Endothelial cell of umbilical vein (primary cell): ENCODE results near the gene DCHS2. TPM values are rescaled to one million over a fixed set of nuclear protein-coding genes. Genes with fewer than 3 reads are reported as not detected.

Experiments used
- BruUV-seq: library from RNA; stranded (reverse); fragments of 400-500 nt; replicated peaks from 2 replicates; lab custom pipeline; 2021; lab: Mats Ljungman, UMichigan
- CTCF ChIA-PET: fragments of 300-600, 350-600 bp; sonication (Branson Sonifier 250); formaldehyde crosslinking; loops from one replicate; lab custom pipeline; 2021; ENCODE audit warnings: antibody characterized with exemption, inconsistent platforms; lab: Charles Lee
- POLR2A ChIA-PET: fragments of 300-600, 350-600 bp; sonication (Branson Sonifier 250); formaldehyde crosslinking; loops from one replicate; lab custom pipeline; 2021; ENCODE audit warnings: antibody characterized with exemption, inconsistent platforms; lab: Charles Lee
- DNase-seq: peaks from one replicate; pipeline ENCODE4 v3.0.0-alpha.2; 2011; ENCODE audit warnings: low read depth, low spot score
- FAIRE-seq: peaks from 2 replicates; lab custom pipeline; 2011; peaks lifted over from hg19 to GRCh38; lab: Jason Lieb, UNC
- H2AFZ ChIP-seq: 2 replicates; pipeline ENCODE4 v1.6.0; 2012; ENCODE audit warnings: low read depth, low read length, control low read depth, inconsistent platforms
- H3K27ac ChIP-seq: 2 replicates; pipeline ENCODE4 v1.5.1; 2011; ENCODE audit warnings: low read depth, mild to moderate bottlenecking, control low read depth, low read length, moderate library complexity; ENCODE audit not compliant: insufficient read depth
- H3K27me3 ChIP-seq, 2 experiments: 2 replicates each; pipeline versions ENCODE4 v1.6.0 to v1.6.1; 2011; ENCODE audit warnings: low read length in 2 of 2, mixed read lengths in 1 of 2; ENCODE audit not compliant: control insufficient read depth in 2 of 2, insufficient read depth in 2 of 2
- H3K36me3 ChIP-seq, 2 experiments: 2 replicates in 1 of 2; 3 replicates in 1 of 2; pipeline ENCODE4 v1.5.1; 2011; ENCODE audit warnings: low read length in 2 of 2, mild to moderate bottlenecking in 1 of 2, moderate library complexity in 1 of 2; ENCODE audit not compliant: control insufficient read depth in 2 of 2, insufficient read depth in 2 of 2; ENCODE audit errors: extremely low read depth in 1 of 2
- H3K4me1 ChIP-seq: 3 replicates; pipeline ENCODE4 v1.5.1; 2011; ENCODE audit warnings: mild to moderate bottlenecking, low read length; ENCODE audit not compliant: control insufficient read depth, insufficient read depth; ENCODE audit errors: extremely low read depth
- H3K4me2 ChIP-seq: 2 replicates; pipeline ENCODE4 v1.6.1; 2011; ENCODE audit warnings: low read length, control low read depth, mixed read lengths; ENCODE audit not compliant: insufficient read depth
- H3K4me3 ChIP-seq, 3 experiments: fragments of 200-600 bp in 1 of 3; sonication (generic), shearing (Covaris generic) in 1 of 3; replicated peaks in 1 of 3; 2 replicates each; pipeline ENCODE4 v1.5.1; 2011 to 2016; ENCODE audit warnings: control low read depth in 3 of 3, low read length in 3 of 3, mild to moderate bottlenecking in 2 of 3, inconsistent platforms in 1 of 3, low read depth in 1 of 3, moderate library complexity in 1 of 3; ENCODE audit not compliant: insufficient read depth in 1 of 3
- H3K79me2 ChIP-seq: 2 replicates; pipeline ENCODE4 v1.6.0; 2012; ENCODE audit warnings: low read length, inconsistent platforms; ENCODE audit not compliant: control insufficient read depth, insufficient read depth
- H3K9ac ChIP-seq: replicated peaks from 2 replicates; pipeline ENCODE3; 2011; ENCODE audit warnings: low read length, control low read depth; ENCODE audit not compliant: insufficient read depth; ENCODE audit errors: extremely low read depth
- H3K9me1 ChIP-seq: replicated peaks from 3 replicates; pipeline ENCODE4 v1.6.0; 2011; ENCODE audit warnings: mild to moderate bottlenecking, low read length; ENCODE audit not compliant: control insufficient read depth, insufficient read depth; ENCODE audit errors: extremely low read depth
- H3K9me3 ChIP-seq: replicated peaks from 2 replicates; pipeline ENCODE4 v1.5.1; 2012; ENCODE audit warnings: low read length, inconsistent platforms; ENCODE audit not compliant: control insufficient read depth, insufficient read depth
- H4K20me1 ChIP-seq: replicated peaks from 2 replicates; pipeline ENCODE3; 2011; ENCODE audit warnings: mild to moderate bottlenecking, low read length; ENCODE audit not compliant: control insufficient read depth, insufficient read depth; ENCODE audit errors: extremely low read depth
- EZH2 ChIP-seq: IDR thresholded peaks from 2 replicates; pipeline ENCODE4 v1.6.1; 2012; ENCODE audit warnings: borderline replicate concordance, low read depth, mild to moderate bottlenecking, moderate library complexity, low read length, inconsistent platforms; ENCODE audit not compliant: severe bottlenecking
- FOS ChIP-seq: IDR thresholded peaks from 2 replicates; pipeline ENCODE4 v1.6.1; 2011; ENCODE audit warnings: mild to moderate bottlenecking, low read length, moderate library complexity, borderline replicate concordance; ENCODE audit not compliant: insufficient read depth
- GATA2 ChIP-seq: IDR thresholded peaks from 2 replicates; pipeline ENCODE4 v1.7.0; 2011; ENCODE audit warnings: low read depth, mild to moderate bottlenecking, moderate library complexity, mixed read lengths, low read length; ENCODE audit not compliant: insufficient read length, insufficient read depth
- JUN ChIP-seq: IDR thresholded peaks from 2 replicates; pipeline ENCODE4 v1.6.1; 2011; ENCODE audit warnings: borderline replicate concordance, low read depth; ENCODE audit not compliant: insufficient read length, insufficient read depth
- MYC ChIP-seq: IDR thresholded peaks from one replicate; pipeline ENCODE4 v1.6.1; 2011; ENCODE audit warnings: mild to moderate bottlenecking, low read depth, low read length
- POLR2A ChIP-seq: IDR thresholded peaks from 2 replicates; pipeline ENCODE4 v1.6.1; 2012; ENCODE audit warnings: low read depth, mild to moderate bottlenecking, control low read depth, low read length
- POLR2AphosphoS5 ChIP-seq: IDR thresholded peaks from 2 replicates; pipeline ENCODE4 v1.6.1; 2012; ENCODE audit warnings: low read depth, mild to moderate bottlenecking, control low read depth, low read length, moderate library complexity; ENCODE audit not compliant: insufficient read depth
- dilution Hi-C: fragments of 300-500 bp; cut with MboI; formaldehyde crosslinking; loops from one replicate; pipeline ENCODE4 v1.15.0; 2019; ENCODE audit warnings: low sequenced_read_pairs; ENCODE audit not compliant: extremely low pct_ligation_motif_present
- intact Hi-C: fragments of 100-400 bp; cut with micrococcal nuclease; formaldehyde crosslinking; loops from one replicate; pipeline ENCODE4 v1.10.0; 2022
- polyA plus RNA-seq, 4 experiments: library from polyadenylated mRNA; depleted of rRNA in 3 of 4; stranded (reverse) in 3 of 4; unstranded in 1 of 4; fragments of >200 nt; gene quantifications; 2 replicates each; pipeline versions ENCODE4 v1.2.1 to v1.2.3, GENCODE V29; 2011 to 2012; ENCODE audit warnings: missing spikeins in 1 of 4
- total RNA-seq: library from RNA; stranded (reverse); gene quantifications from 2 replicates; pipeline ENCODE4 v1.2.3, GENCODE V29; 2021
- TF ChIP-seq, protein P1 (sequence below), 2 donors: IDR thresholded peaks; 1 replicate in 1 of 2; 2 replicates in 1 of 2; pipeline ENCODE4 v1.5.1; 2011; ENCODE audit warnings: low read length in 2 of 2, mild to moderate bottlenecking in 2 of 2, moderate library complexity in 2 of 2, control low read depth in 1 of 2, inconsistent platforms in 1 of 2, low read depth in 1 of 2; ENCODE audit not compliant: insufficient read depth in 1 of 2; ENCODE audit errors: extremely low read depth in 1 of 2
- TF ChIP-seq, protein P2 (sequence below): IDR thresholded peaks from 2 replicates; pipeline ENCODE4 v1.6.1; 2011; ENCODE audit not compliant: insufficient read depth, insufficient read length

DCHS2 gene
- total and polyA plus RNA-seq, 2 donors (not counting 3 experiments of a cell fraction or from before 2014, with no cell fraction given), result not detected

DNA sequence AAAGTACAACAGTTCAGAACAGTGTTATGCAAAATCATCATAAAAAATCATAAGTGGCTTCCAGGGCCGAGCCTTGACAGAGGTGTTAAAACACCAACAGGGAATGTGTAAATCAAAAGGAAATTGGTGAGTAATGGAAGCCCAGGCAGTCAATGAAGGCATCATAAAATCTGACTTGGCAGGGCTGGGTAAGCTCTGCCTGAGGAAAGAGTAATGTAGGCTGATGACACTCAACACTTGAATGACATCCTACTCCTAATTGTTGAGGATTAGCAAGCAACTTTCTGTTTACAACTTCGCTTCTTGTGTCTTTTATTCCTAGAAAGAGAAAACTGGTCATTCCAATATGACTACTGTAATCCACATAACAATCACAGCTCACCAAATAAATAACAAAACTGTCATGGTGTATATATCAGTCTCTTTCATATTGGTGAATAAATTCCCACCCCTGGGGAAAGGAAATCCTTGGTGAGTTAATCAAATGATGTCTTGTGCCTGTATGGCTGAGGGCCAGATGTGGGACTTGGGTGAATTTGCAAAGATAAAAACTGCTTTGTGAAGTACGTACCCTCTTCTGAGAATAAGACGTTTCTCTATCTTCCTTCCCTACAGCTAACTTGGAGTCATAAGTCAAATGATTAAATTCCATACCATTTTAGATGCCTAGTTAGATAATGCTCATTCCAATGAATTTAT is 196.8 kb downstream of the DCHS2 start:
- no peak overlapping the region for H2AFZ ChIP-seq
- dilution Hi-C loops (no loop called here), intact Hi-C loops (no loop called here)
- no peaks in the 10 kb centered on the region for H3K36me3 ChIP-seq
- no peak overlapping the region for H3K27ac ChIP-seq
- no peaks in the 10 kb centered on the region for H3K79me2 ChIP-seq
- FAIRE-seq (no peak), DNase-seq (no peak)
- no peaks in the 10 kb centered on the region for H3K27me3 ChIP-seq
- H3K4me2 ChIP-seq, result no peak overlapping the region
- H3K4me1 ChIP-seq, result no peaks in the 10 kb centered on the region
- no peak overlapping the region for H3K4me3 ChIP-seq
- H3K9me1 ChIP-seq, result no peaks in the 10 kb centered on the region
- ChIA-PET POLR2A (no interaction called here), CTCF (no interaction called here)
- TF ChIP-seq FOS (no peak), JUN (no peak), GATA2 (no peak), POLR2A (no peak), POLR2AphosphoS5 (no peak), EZH2 (no peak), MYC (no peak)
- TF ChIP-seq, protein P1, sequence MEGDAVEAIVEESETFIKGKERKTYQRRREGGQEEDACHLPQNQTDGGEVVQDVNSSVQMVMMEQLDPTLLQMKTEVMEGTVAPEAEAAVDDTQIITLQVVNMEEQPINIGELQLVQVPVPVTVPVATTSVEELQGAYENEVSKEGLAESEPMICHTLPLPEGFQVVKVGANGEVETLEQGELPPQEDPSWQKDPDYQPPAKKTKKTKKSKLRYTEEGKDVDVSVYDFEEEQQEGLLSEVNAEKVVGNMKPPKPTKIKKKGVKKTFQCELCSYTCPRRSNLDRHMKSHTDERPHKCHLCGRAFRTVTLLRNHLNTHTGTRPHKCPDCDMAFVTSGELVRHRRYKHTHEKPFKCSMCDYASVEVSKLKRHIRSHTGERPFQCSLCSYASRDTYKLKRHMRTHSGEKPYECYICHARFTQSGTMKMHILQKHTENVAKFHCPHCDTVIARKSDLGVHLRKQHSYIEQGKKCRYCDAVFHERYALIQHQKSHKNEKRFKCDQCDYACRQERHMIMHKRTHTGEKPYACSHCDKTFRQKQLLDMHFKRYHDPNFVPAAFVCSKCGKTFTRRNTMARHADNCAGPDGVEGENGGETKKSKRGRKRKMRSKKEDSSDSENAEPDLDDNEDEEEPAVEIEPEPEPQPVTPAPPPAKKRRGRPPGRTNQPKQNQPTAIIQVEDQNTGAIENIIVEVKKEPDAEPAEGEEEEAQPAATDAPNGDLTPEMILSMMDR (IDR thresholded peaks at IDR 0.05; ENCODE audit: extremely low read depth in 1 of 2, insufficient read depth in 1 of 2, low read depth in 1 of 2, low read length in 2 of 2), result no peak
- TF ChIP-seq, protein P2, sequence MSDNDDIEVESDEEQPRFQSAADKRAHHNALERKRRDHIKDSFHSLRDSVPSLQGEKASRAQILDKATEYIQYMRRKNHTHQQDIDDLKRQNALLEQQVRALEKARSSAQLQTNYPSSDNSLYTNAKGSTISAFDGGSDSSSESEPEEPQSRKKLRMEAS, result no peak
- no peak overlapping the region for H3K9ac ChIP-seq
- H3K9me3 ChIP-seq, result no peaks in the 10 kb centered on the region
- no peaks in the 10 kb centered on the region for H4K20me1 ChIP-seq
- BruUV-seq, result no TSS peak
